ENCODE results near the gene TRA2B. TPM values are rescaled to one million over a fixed set of nuclear protein-coding genes. Genes with fewer than 3 reads are reported as not detected.
"Not testable (repeated sequence)": the region's sequence is repeated elsewhere in the genome, so short reads cannot be mapped to it uniquely, and the experiment has no call there.

Gene TRA2B
- total RNA-seq, 1 donor from 2014 or later, result 120 TPM

DNA sequence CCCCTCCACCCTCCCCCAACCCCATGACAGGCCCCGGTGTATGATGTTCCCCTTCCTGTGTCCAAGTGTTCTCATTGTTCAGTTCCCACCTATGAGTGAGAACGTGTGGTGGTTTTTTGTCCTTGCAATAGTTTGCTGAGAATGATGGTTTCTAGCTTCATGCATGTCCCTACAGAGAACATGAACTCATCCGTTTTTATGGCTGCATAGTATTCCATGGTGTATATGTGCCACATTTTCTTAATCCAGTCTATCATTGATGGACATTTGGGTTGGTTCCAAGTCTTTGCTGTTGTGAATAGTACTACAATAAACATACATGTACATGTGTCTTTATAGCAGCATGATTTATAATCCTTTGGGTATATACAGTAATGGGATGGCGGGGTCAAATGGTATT, 27.9 kb downstream of the TRA2B start:
- not testable (repeated sequence) for H3K27me3 ChIP-seq (ENCODE audit: insufficient read depth, low read length); H3K4me3 Mint-ChIP-seq (ENCODE audit: unreplicated experiment); H3K4me2 ChIP-seq (ENCODE audit: low read length); H2AFZ ChIP-seq (ENCODE audit: low read depth, low read length); H3K79me2 ChIP-seq (ENCODE audit: insufficient read depth, low read length); H3K36me3 Mint-ChIP-seq (ENCODE audit: low read depth, unreplicated experiment); DNase-seq (ENCODE audit: low read depth); H3K9me3 ChIP-seq (ENCODE audit: insufficient read depth, low read depth, low read length); FAIRE-seq; H3K9ac ChIP-seq (ENCODE audit: low read length); H3K27ac Mint-ChIP-seq (ENCODE audit: unreplicated experiment); H3K4me1 ChIP-seq (ENCODE audit: insufficient read depth, low read length); H3K4me3 ChIP-seq (ENCODE audit: insufficient read depth, low read depth, low read length); H3K27me3 Mint-ChIP-seq (ENCODE audit: low read depth, unreplicated experiment); H3K9me3 Mint-ChIP-seq (ENCODE audit: unreplicated experiment); H3K27ac ChIP-seq (ENCODE audit: low read depth, low read length)
- Histone ChIP-seq H4K20me1 (ENCODE audit: insufficient read depth, low read length) (peaks cover 30% of the 10 kb centered on the region), H3K36me3 (ENCODE audit: insufficient read depth, low read length) (peaks cover 21% of the 10 kb centered on the region)
- peaks cover 13% of the 10 kb centered on the region for H3K4me1 Mint-ChIP-seq (ENCODE audit: low read depth, unreplicated experiment)

DNA sequence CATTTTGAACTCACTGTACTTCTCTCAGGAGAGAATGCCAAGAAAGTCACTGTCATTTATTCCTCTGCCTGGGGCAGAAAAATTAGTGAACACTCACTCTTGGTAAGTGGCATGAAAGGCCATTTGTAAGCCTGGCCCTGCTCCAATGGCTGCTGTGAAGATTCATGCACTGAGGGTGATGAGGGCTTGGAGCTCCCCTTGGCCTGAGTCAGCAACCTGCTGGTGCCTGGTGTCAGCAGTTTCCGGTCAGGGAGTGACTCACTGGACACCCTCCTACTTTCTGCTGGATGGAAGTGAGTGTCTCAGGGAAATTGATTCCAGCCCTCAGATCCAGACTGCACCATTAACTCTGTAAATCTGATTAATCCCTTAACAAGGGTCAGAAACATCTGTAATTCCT, 37.6 kb downstream of the TRA2B start:
- H3K4me3 Mint-ChIP-seq (ENCODE audit: unreplicated experiment), result peak overlapping the region; percentile 13

DNA sequence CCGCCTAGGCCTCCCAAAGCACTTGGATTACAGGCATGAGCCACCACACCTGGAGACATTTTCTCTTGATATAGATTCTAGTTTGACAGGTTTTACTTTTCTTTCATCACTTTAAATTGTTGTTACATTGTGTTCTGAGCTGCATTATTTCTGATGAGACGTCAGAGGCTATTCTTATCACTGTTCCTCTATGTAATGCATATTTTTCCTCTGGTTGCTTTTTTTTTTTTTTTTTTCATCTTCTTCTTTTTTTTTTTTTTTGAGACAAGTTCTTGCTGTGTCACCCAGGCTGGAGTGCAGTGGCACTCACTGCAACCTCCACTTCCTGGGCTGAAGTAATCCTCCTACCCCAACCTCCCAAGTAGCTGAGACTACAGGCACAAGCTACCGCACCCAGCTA, 41.2 kb downstream of the TRA2B start:
- Histone ChIP-seq H2AFZ (ENCODE audit: low read depth, low read length) (no peak overlapping the region), H3K36me3 (ENCODE audit: insufficient read depth, low read length) (no peaks in the 10 kb centered on the region), H3K27me3 (ENCODE audit: insufficient read depth, low read length) (no peaks in the 10 kb centered on the region), H3K79me2 (ENCODE audit: insufficient read depth, low read length) (no peaks in the 10 kb centered on the region), H3K27ac (ENCODE audit: low read depth, low read length) (no peak overlapping the region), H4K20me1 (ENCODE audit: insufficient read depth, low read length) (no peaks in the 10 kb centered on the region), H3K4me2 (ENCODE audit: low read length) (no peak overlapping the region), H3K4me1 (ENCODE audit: insufficient read depth, low read length) (peaks cover 7% of the 10 kb centered on the region), H3K4me3 (ENCODE audit: insufficient read depth, low read depth, low read length) (no peak overlapping the region), H3K9ac (ENCODE audit: low read length) (no peak overlapping the region), H3K9me3 (ENCODE audit: insufficient read depth, low read depth, low read length) (no peaks in the 10 kb centered on the region)
- DNase-seq (ENCODE audit: low read depth) (no peak), FAIRE-seq (no peak)
- Mint-ChIP-seq H3K9me3 (ENCODE audit: unreplicated experiment) (no peaks in the 10 kb centered on the region), H3K27ac (ENCODE audit: unreplicated experiment) (no peak overlapping the region), H3K36me3 (ENCODE audit: low read depth, unreplicated experiment) (no peaks in the 10 kb centered on the region), H3K4me1 (ENCODE audit: low read depth, unreplicated experiment) (peaks cover 6% of the 10 kb centered on the region), H3K27me3 (ENCODE audit: low read depth, unreplicated experiment) (no peaks in the 10 kb centered on the region), H3K4me3 (ENCODE audit: unreplicated experiment) (no peak overlapping the region)
- TF ChIP-seq EZH2 (IDR thresholded peaks at IDR 0.05; ENCODE audit: insufficient read depth, low read length), result no peak
- TF ChIP-seq, protein P1, sequence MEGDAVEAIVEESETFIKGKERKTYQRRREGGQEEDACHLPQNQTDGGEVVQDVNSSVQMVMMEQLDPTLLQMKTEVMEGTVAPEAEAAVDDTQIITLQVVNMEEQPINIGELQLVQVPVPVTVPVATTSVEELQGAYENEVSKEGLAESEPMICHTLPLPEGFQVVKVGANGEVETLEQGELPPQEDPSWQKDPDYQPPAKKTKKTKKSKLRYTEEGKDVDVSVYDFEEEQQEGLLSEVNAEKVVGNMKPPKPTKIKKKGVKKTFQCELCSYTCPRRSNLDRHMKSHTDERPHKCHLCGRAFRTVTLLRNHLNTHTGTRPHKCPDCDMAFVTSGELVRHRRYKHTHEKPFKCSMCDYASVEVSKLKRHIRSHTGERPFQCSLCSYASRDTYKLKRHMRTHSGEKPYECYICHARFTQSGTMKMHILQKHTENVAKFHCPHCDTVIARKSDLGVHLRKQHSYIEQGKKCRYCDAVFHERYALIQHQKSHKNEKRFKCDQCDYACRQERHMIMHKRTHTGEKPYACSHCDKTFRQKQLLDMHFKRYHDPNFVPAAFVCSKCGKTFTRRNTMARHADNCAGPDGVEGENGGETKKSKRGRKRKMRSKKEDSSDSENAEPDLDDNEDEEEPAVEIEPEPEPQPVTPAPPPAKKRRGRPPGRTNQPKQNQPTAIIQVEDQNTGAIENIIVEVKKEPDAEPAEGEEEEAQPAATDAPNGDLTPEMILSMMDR (IDR thresholded peaks at IDR 0.05; ENCODE audit: insufficient read depth, low read depth, low read length), result no peak

More for the DNA sequence above, 37.6 kb downstream of the TRA2B start:
- Mint-ChIP-seq H3K36me3 (ENCODE audit: low read depth, unreplicated experiment) (no peaks in the 10 kb centered on the region), H3K27me3 (ENCODE audit: low read depth, unreplicated experiment) (no peaks in the 10 kb centered on the region), H3K4me1 (ENCODE audit: low read depth, unreplicated experiment) (peaks cover 6% of the 10 kb centered on the region), H3K27ac (ENCODE audit: unreplicated experiment) (peak overlapping the region; percentile 29), H3K9me3 (ENCODE audit: unreplicated experiment) (no peaks in the 10 kb centered on the region)
- no peak for TF ChIP-seq EZH2 (IDR thresholded peaks at IDR 0.05; ENCODE audit: insufficient read depth, low read length)
- TF ChIP-seq, protein P1 (IDR thresholded peaks at IDR 0.05; ENCODE audit: insufficient read depth, low read depth, low read length), result no peak
- H3K4me3 ChIP-seq (ENCODE audit: insufficient read depth, low read depth, low read length), result no peak overlapping the region
- no peaks in the 10 kb centered on the region for H3K9me3 ChIP-seq (ENCODE audit: insufficient read depth, low read depth, low read length)
- no peak overlapping the region for H2AFZ ChIP-seq (ENCODE audit: low read depth, low read length)
- no peak overlapping the region for H3K27ac ChIP-seq (ENCODE audit: low read depth, low read length)
- DNase-seq (ENCODE audit: low read depth) (peak; percentile 91), FAIRE-seq (peak; percentile 88)
- no peak overlapping the region for H3K9ac ChIP-seq (ENCODE audit: low read length)
- no peaks in the 10 kb centered on the region for H3K27me3 ChIP-seq (ENCODE audit: insufficient read depth, low read length)
- H3K4me1 ChIP-seq (ENCODE audit: insufficient read depth, low read length), result peaks cover 7% of the 10 kb centered on the region
- no peaks in the 10 kb centered on the region for H3K36me3 ChIP-seq (ENCODE audit: insufficient read depth, low read length)
- H4K20me1 ChIP-seq (ENCODE audit: insufficient read depth, low read length), result no peaks in the 10 kb centered on the region
- H3K4me2 ChIP-seq (ENCODE audit: low read length), result no peak overlapping the region
- no peaks in the 10 kb centered on the region for H3K79me2 ChIP-seq (ENCODE audit: insufficient read depth, low read length)

Measured in astrocyte (in vitro differentiated cells and primary cell).